Measurements from ENCODE around the gene TRAM2. TPM values are rescaled to one million over a fixed set of nuclear protein-coding genes. Genes with fewer than 3 reads are reported as not detected.

TRAM2 gene
- total RNA-seq, 1 experiment from 2014 or later = 17.7 TPM

DNA sequence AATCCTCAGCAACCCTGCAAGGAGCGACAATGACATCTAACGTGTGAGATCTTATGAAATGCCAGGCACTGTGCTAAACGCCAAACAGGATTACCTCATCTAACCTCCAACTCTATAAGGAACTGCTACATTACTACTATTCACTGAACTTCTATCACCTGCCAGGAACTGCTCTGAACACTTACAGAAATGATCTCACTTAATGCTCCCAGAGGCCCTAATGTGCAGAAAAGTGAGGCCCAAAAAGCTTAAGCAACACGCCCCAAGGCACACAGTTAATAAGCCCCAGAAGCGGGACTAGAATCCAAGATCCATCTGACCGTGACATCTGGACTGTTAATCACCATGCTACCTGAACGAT lies 28.5 kb downstream of the TRAM2 start:
- Histone ChIP-seq H2AFZ (ENCODE audit: low read length) (no peak overlapping the region), H3K4me1 (ENCODE audit: insufficient read depth, low read length) (peaks cover 55% of the 10 kb centered on the region), H3K9me2 (replicated peaks; ENCODE audit: low read length) (no peaks in the 10 kb centered on the region), H3K36me3 (ENCODE audit: low read depth, low read length) (no peaks in the 10 kb centered on the region), H3K27ac (ENCODE audit: low read length) (no peak overlapping the region), H3K4me3 (ENCODE audit: low read length) (no peak overlapping the region), H3K4me2 (ENCODE audit: low read length) (no peak overlapping the region), H3K27me3 (ENCODE audit: low read length) (no peaks in the 10 kb centered on the region), H3K79me2 (ENCODE audit: low read length) (peaks cover 47% of the 10 kb centered on the region), H4K20me1 (ENCODE audit: low read length) (no peaks in the 10 kb centered on the region), H3F3A (ENCODE audit: low read length, unreplicated experiment) (no peaks in the 10 kb centered on the region), H3K9me3 (ENCODE audit: low read length) (no peaks in the 10 kb centered on the region), H3K9ac (ENCODE audit: low read length) (no peak overlapping the region)
- ATAC-seq (no peak), DNase-seq (no peak)
- ChIA-PET CTCF (no interaction called here), POLR2A (ENCODE audit: unreplicated experiment) (no interaction called here)
- BruUV-seq (replicated peaks) = no TSS peak
- no peak for TF ChIP-seq EZH2 (IDR thresholded peaks at IDR 0.05; ENCODE audit: low read length, unreplicated experiment)
- TF ChIP-seq EZH2phosphoT487 (IDR thresholded peaks at IDR 0.05; ENCODE audit: borderline replicate concordance, low read length) = no peak
- intact Hi-C loops (cut with micrococcal nuclease) = no loop called here

DNA sequence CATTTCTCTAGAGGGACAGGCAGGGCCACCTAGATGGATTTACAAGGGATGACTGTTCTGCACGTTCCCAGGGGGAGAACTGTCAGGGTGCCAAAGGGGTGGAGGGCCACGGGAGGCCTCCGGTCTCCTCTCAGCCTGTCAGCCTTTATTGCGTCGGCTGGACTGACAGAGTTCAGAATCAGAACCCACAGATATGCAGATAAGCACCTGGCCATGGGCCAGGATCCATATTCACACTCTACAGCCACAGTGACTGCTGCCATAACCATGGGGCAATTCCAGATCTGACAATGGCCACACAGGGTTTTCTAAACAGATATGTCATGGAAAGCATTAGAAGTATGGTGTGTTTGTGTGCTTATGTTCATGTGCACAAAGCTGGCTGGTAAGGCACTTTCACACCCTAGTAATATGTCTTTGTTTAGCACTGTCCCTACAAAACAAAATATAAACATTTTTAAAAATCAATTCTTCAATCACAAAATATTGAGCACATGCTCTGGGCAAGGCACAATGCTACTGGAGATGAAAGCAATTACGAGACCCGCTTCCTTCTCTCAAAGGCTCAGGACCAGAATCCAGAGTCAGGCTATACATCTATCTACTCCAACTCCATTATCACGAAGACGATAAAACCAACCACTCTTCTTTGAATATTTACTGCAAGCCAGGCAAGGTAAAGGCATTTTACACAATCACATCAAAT lies 29.1 kb downstream of the TRAM2 start:
- Histone ChIP-seq H3K9me3 (ENCODE audit: low read length) (no peaks in the 10 kb centered on the region), H4K20me1 (ENCODE audit: low read length) (no peaks in the 10 kb centered on the region), H2AFZ (ENCODE audit: low read length) (no peak overlapping the region), H3K9me2 (replicated peaks; ENCODE audit: low read length) (no peaks in the 10 kb centered on the region), H3K27me3 (ENCODE audit: low read length) (no peaks in the 10 kb centered on the region), H3K4me3 (ENCODE audit: low read length) (no peak overlapping the region), H3F3A (ENCODE audit: low read length, unreplicated experiment) (no peaks in the 10 kb centered on the region), H3K4me2 (ENCODE audit: low read length) (peak overlapping the region; percentile 35; the same call in 1 of the 2 replicates), H3K27ac (ENCODE audit: low read length) (no peak overlapping the region), H3K36me3 (ENCODE audit: low read depth, low read length) (no peaks in the 10 kb centered on the region), H3K4me1 (ENCODE audit: insufficient read depth, low read length) (peaks cover 60% of the 10 kb centered on the region), H3K79me2 (ENCODE audit: low read length) (peaks cover 47% of the 10 kb centered on the region), H3K9ac (ENCODE audit: low read length) (no peak overlapping the region)
- ATAC-seq = no peak
- TF ChIP-seq, protein P1, sequence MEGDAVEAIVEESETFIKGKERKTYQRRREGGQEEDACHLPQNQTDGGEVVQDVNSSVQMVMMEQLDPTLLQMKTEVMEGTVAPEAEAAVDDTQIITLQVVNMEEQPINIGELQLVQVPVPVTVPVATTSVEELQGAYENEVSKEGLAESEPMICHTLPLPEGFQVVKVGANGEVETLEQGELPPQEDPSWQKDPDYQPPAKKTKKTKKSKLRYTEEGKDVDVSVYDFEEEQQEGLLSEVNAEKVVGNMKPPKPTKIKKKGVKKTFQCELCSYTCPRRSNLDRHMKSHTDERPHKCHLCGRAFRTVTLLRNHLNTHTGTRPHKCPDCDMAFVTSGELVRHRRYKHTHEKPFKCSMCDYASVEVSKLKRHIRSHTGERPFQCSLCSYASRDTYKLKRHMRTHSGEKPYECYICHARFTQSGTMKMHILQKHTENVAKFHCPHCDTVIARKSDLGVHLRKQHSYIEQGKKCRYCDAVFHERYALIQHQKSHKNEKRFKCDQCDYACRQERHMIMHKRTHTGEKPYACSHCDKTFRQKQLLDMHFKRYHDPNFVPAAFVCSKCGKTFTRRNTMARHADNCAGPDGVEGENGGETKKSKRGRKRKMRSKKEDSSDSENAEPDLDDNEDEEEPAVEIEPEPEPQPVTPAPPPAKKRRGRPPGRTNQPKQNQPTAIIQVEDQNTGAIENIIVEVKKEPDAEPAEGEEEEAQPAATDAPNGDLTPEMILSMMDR (conservative IDR thresholded peaks at IDR 0.05; ENCODE audit: low read depth, low read length) = no peak
- TF ChIP-seq EZH2 (IDR thresholded peaks at IDR 0.05; ENCODE audit: low read length, unreplicated experiment) = no peak
- no peak for TF ChIP-seq EZH2phosphoT487 (IDR thresholded peaks at IDR 0.05; ENCODE audit: borderline replicate concordance, low read length)
- intact Hi-C loops (cut with micrococcal nuclease) = no loop called here
- BruUV-seq (replicated peaks) = no TSS peak
- peak; percentile 65 for DNase-seq
- ChIA-PET CTCF (no interaction called here), POLR2A (ENCODE audit: unreplicated experiment) (interaction anchor here (0.7 kb wide), 1 partner anchor 79 kb away, joined by 3 read pairs; no protein-coding TSS in a partner anchor)

- ATAC-seq = no peak
- BruUV-seq (replicated peaks) = no TSS peak
These were observed 30.2 kb downstream of the TRAM2 start for GRCh38 chr6:52546678-52547077.

More at GRCh38 chr6:52546678-52547077, 30.2 kb downstream of the TRAM2 start:
- no peaks in the 10 kb centered on the region for H3K27me3 ChIP-seq (ENCODE audit: low read length)
- DNase-seq = no peak
- ChIA-PET CTCF (no interaction called here), POLR2A (ENCODE audit: unreplicated experiment) (no interaction called here)
- no peaks in the 10 kb centered on the region for H3F3A ChIP-seq (ENCODE audit: low read length, unreplicated experiment)
- H3K27ac ChIP-seq (ENCODE audit: low read length) = no peak overlapping the region
- peaks cover 58% of the 10 kb centered on the region for H3K4me1 ChIP-seq (ENCODE audit: insufficient read depth, low read length)
- H3K4me3 ChIP-seq (ENCODE audit: low read length) = no peak overlapping the region
- H3K9ac ChIP-seq (ENCODE audit: low read length) = no peak overlapping the region
- H2AFZ ChIP-seq (ENCODE audit: low read length) = no peak overlapping the region
- H3K9me3 ChIP-seq (ENCODE audit: low read length) = no peaks in the 10 kb centered on the region
- no peaks in the 10 kb centered on the region for H3K36me3 ChIP-seq (ENCODE audit: low read depth, low read length)
- H3K4me2 ChIP-seq (ENCODE audit: low read length) = 0 out of 2 replicates have a peak overlapping the region, but pooled peaks have one; percentile 35
- H3K79me2 ChIP-seq (ENCODE audit: low read length) = peaks cover 52% of the 10 kb centered on the region
- TF ChIP-seq EZH2 (IDR thresholded peaks at IDR 0.05; ENCODE audit: low read length, unreplicated experiment) (no peak), EZH2phosphoT487 (IDR thresholded peaks at IDR 0.05; ENCODE audit: borderline replicate concordance, low read length) (no peak)
- H3K9me2 ChIP-seq (replicated peaks; ENCODE audit: low read length) = no peaks in the 10 kb centered on the region
- no peaks in the 10 kb centered on the region for H4K20me1 ChIP-seq (ENCODE audit: low read length)
- intact Hi-C loops (cut with micrococcal nuclease) = no loop called here

All from PC-3 (cell line).